GM18499 (cell line): ENCODE data around the gene CCND3.
"Not testable (repeated sequence)": the region's sequence is repeated elsewhere in the genome, so short reads cannot be mapped to it uniquely, and the experiment has no call there.

Source experiments
- ATAC-seq: cut with Tn5 transposase; IDR thresholded peaks from one replicate; pipeline ENCODE4 v1.9.1; 2021; ENCODE audit warnings: moderate number of reproducible peaks; ENCODE audit not compliant: insufficient read depth, unreplicated experiment

CCND3 gene

GRCh38 chr6:41954668-41955067 lies 13.1 kb upstream of the CCND3 start:
- ATAC-seq, result no peak

- no peak for ATAC-seq
Measured at GRCh38 chr6:41947581-41948220, 6.1 kb upstream of the CCND3 start.

GRCh38 chr6:41943456-41943855 lies 1.8 kb upstream of the CCND3 start:
- no peak for ATAC-seq

- ATAC-seq, result not testable (repeated sequence)
Measured at GRCh38 chr6:41942882-41943281, 1.3 kb upstream of the CCND3 start.

- ATAC-seq, result no peak
Measured at GRCh38 chr6:41942067-41942851, 651 bp upstream of the CCND3 start.

GRCh38 chr6:41940759-41941279 lies 789 bp downstream of the CCND3 start:
- no peak for ATAC-seq

GRCh38 chr6:41939848-41940758 lies 1.5 kb downstream of the CCND3 start:
- ATAC-seq, result no peak

- no peak for ATAC-seq
Measured at GRCh38 chr6:41939176-41939847, 2.3 kb downstream of the CCND3 start.

- no peak for ATAC-seq
Measured at GRCh38 chr6:41938590-41939175, 2.9 kb downstream of the CCND3 start.

- no peak for ATAC-seq
Measured at GRCh38 chr6:41937861-41938574, 3.6 kb downstream of the CCND3 start.

GRCh38 chr6:41937472-41937860 lies 4.1 kb downstream of the CCND3 start:
- ATAC-seq, result no peak

GRCh38 chr6:41936073-41936837 lies 5.4 kb downstream of the CCND3 start:
- no peak for ATAC-seq

- ATAC-seq, result no peak
Measured at GRCh38 chr6:41935685-41936072, 5.9 kb downstream of the CCND3 start.

- no peak for ATAC-seq
Measured at GRCh38 chr6:41935193-41935574, 6.4 kb downstream of the CCND3 start.

GRCh38 chr6:41934278-41935192 lies 7.1 kb downstream of the CCND3 start:
- no peak for ATAC-seq

- no peak for ATAC-seq
Measured at GRCh38 chr6:41932378-41932777, 9.2 kb downstream of the CCND3 start.

GRCh38 chr6:41931792-41932191 lies 9.8 kb downstream of the CCND3 start:
- ATAC-seq, result no peak
